ENCODE results near the gene ORMDL2. TPM values are rescaled to one million over a fixed set of nuclear protein-coding genes. Genes with fewer than 3 reads are reported as not detected.

Gene ORMDL2
- total RNA-seq, 1 donor from 2014 or later: 54.8 TPM

DNA sequence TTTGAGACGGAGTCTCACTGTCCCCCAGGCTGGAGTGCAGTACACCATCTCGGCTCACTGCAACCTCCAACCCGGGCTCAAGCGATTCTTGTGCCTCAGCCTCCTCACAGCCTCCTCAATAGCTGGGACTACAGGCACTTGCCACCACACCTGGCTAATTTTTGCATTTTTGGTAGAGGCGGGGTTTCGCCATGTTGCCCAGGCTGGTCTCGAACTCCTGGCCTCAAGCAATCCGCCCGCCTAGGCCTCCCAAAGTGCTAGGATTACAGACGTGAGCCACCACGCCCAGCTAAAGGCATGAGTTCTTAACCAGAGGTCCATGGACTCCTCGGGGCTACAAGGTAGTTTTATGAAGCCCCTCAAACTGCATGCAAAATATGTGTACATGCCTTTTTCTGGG is 2.4 kb upstream of the ORMDL2 start:
- no peak overlapping the region for H3K27ac ChIP-seq (ENCODE audit: low read depth, low read length)
- peaks cover 21% of the 10 kb centered on the region for H3K4me1 ChIP-seq (ENCODE audit: insufficient read depth, low read length)
- H3K27me3 ChIP-seq (ENCODE audit: insufficient read depth, low read length): no peaks in the 10 kb centered on the region
- Mint-ChIP-seq H3K4me1 (ENCODE audit: low read depth, unreplicated experiment) (peaks cover 14% of the 10 kb centered on the region), H3K27ac (ENCODE audit: unreplicated experiment) (no peak overlapping the region), H3K9me3 (ENCODE audit: unreplicated experiment) (no peaks in the 10 kb centered on the region), H3K36me3 (ENCODE audit: low read depth, unreplicated experiment) (peaks cover 4% of the 10 kb centered on the region), H3K4me3 (ENCODE audit: unreplicated experiment) (peak overlapping the region; percentile 82), H3K27me3 (ENCODE audit: low read depth, unreplicated experiment) (no peaks in the 10 kb centered on the region)
- peaks cover 94% of the 10 kb centered on the region for H3K79me2 ChIP-seq (ENCODE audit: insufficient read depth, low read length)
- peak overlapping the region; percentile 98 for H3K9ac ChIP-seq (ENCODE audit: low read length)
- DNase-seq (ENCODE audit: low read depth) (no peak), FAIRE-seq (no peak)
- no peak for TF ChIP-seq EZH2 (IDR thresholded peaks at IDR 0.05; ENCODE audit: insufficient read depth, low read length)
- TF ChIP-seq, protein P1, sequence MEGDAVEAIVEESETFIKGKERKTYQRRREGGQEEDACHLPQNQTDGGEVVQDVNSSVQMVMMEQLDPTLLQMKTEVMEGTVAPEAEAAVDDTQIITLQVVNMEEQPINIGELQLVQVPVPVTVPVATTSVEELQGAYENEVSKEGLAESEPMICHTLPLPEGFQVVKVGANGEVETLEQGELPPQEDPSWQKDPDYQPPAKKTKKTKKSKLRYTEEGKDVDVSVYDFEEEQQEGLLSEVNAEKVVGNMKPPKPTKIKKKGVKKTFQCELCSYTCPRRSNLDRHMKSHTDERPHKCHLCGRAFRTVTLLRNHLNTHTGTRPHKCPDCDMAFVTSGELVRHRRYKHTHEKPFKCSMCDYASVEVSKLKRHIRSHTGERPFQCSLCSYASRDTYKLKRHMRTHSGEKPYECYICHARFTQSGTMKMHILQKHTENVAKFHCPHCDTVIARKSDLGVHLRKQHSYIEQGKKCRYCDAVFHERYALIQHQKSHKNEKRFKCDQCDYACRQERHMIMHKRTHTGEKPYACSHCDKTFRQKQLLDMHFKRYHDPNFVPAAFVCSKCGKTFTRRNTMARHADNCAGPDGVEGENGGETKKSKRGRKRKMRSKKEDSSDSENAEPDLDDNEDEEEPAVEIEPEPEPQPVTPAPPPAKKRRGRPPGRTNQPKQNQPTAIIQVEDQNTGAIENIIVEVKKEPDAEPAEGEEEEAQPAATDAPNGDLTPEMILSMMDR (IDR thresholded peaks at IDR 0.05; ENCODE audit: insufficient read depth, low read depth, low read length): no peak
- peaks cover 15% of the 10 kb centered on the region for H3K36me3 ChIP-seq (ENCODE audit: insufficient read depth, low read length)
- no peak overlapping the region for H3K4me3 ChIP-seq (ENCODE audit: insufficient read depth, low read depth, low read length)
- peaks cover 58% of the 10 kb centered on the region for H4K20me1 ChIP-seq (ENCODE audit: insufficient read depth, low read length)
- peak overlapping the region; percentile 93 for H3K4me2 ChIP-seq (ENCODE audit: low read length)
- no peak overlapping the region for H2AFZ ChIP-seq (ENCODE audit: low read depth, low read length)
- H3K9me3 ChIP-seq (ENCODE audit: insufficient read depth, low read depth, low read length): no peaks in the 10 kb centered on the region

DNA sequence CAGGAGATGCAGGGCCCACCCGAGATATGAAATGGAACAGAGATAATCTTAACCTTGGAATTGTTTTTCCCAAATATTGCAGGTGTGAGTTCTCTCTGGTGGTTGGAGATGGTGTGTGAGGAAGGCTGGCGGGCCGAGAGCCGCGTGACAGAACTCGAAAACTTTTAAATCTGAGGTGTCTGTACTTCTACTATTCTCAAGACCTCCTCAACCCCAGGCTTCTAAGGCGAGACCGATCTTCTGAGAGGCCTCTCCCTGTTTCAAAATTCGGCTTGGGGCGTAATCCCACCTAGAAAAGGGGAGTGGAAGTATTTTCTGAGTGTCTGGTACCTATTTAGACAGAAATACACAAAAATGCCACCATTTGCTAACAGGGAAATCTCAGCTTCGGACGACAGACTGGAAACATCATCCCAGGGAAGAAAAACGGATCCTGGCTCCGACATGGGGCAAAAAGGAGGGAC is 928 bp upstream of the ORMDL2 start:
- Histone ChIP-seq H3K79me2 (ENCODE audit: insufficient read depth, low read length) (peaks cover 80% of the 10 kb centered on the region), H4K20me1 (ENCODE audit: insufficient read depth, low read length) (peaks cover 45% of the 10 kb centered on the region), H3K36me3 (ENCODE audit: insufficient read depth, low read length) (peaks cover 27% of the 10 kb centered on the region), H2AFZ (ENCODE audit: low read depth, low read length) (peak overlapping the region; percentile 96), H3K27ac (ENCODE audit: low read depth, low read length) (peak overlapping the region; percentile 91), H3K4me2 (ENCODE audit: low read length) (peak overlapping the region; percentile 93), H3K9ac (ENCODE audit: low read length) (peak overlapping the region; percentile 98), H3K4me3 (ENCODE audit: insufficient read depth, low read depth, low read length) (peak overlapping the region; percentile 100), H3K27me3 (ENCODE audit: insufficient read depth, low read length) (no peaks in the 10 kb centered on the region), H3K4me1 (ENCODE audit: insufficient read depth, low read length) (peaks cover 21% of the 10 kb centered on the region), H3K9me3 (ENCODE audit: insufficient read depth, low read depth, low read length) (no peaks in the 10 kb centered on the region)
- TF ChIP-seq, protein P1 (IDR thresholded peaks at IDR 0.05; ENCODE audit: insufficient read depth, low read depth, low read length): no peak
- DNase-seq (ENCODE audit: low read depth) (peak; percentile 19), FAIRE-seq (no peak)
- H3K36me3 Mint-ChIP-seq (ENCODE audit: low read depth, unreplicated experiment): peaks cover 5% of the 10 kb centered on the region
- H3K9me3 Mint-ChIP-seq (ENCODE audit: unreplicated experiment): no peaks in the 10 kb centered on the region
- no peak overlapping the region for H3K4me3 Mint-ChIP-seq (ENCODE audit: unreplicated experiment)
- no peaks in the 10 kb centered on the region for H3K27me3 Mint-ChIP-seq (ENCODE audit: low read depth, unreplicated experiment)
- H3K27ac Mint-ChIP-seq (ENCODE audit: unreplicated experiment): no peak overlapping the region
- peaks cover 12% of the 10 kb centered on the region for H3K4me1 Mint-ChIP-seq (ENCODE audit: low read depth, unreplicated experiment)

DNA sequence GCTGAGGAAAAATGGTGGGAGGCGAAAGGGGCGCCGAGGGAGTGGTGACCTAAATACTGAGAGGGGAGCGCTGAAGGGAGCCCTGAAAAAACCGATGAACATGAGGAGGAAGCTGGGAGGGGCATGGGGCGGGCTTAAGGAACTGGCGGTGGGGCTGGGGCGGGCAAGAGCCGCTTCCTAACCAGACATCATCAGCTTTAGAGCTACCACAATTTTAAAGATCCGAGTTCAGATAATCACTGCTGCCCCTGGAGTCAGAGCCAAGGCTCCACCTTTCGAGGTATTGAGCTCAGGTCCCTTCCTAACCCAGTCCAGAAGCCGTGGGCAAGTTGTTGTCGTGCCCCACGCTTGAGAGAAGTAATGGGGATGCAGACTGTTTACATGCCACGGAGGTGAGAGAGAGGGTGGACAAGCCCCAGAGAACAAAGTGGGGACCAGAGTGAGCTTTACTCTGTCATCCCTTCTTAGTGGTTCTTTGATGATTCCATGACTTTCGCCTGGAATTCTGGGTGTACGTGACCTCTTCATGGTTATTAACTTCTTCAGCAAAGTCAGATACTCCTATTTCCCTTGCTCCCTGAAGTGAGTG is 393 bp downstream of the ORMDL2 start:
- Histone ChIP-seq H3K27me3 (ENCODE audit: insufficient read depth, low read length) (no peaks in the 10 kb centered on the region), H3K4me2 (ENCODE audit: low read length) (peak overlapping the region; percentile 96), H4K20me1 (ENCODE audit: insufficient read depth, low read length) (peaks cover 33% of the 10 kb centered on the region), H3K4me1 (ENCODE audit: insufficient read depth, low read length) (peaks cover 21% of the 10 kb centered on the region), H3K9ac (ENCODE audit: low read length) (peak overlapping the region; percentile 98), H3K36me3 (ENCODE audit: insufficient read depth, low read length) (peaks cover 40% of the 10 kb centered on the region), H2AFZ (ENCODE audit: low read depth, low read length) (peak overlapping the region; percentile 72), H3K79me2 (ENCODE audit: insufficient read depth, low read length) (peaks cover 67% of the 10 kb centered on the region), H3K9me3 (ENCODE audit: insufficient read depth, low read depth, low read length) (no peaks in the 10 kb centered on the region), H3K4me3 (ENCODE audit: insufficient read depth, low read depth, low read length) (peak overlapping the region; percentile 100), H3K27ac (ENCODE audit: low read depth, low read length) (peak overlapping the region; percentile 75)
- no peaks in the 10 kb centered on the region for H3K27me3 Mint-ChIP-seq (ENCODE audit: low read depth, unreplicated experiment)
- H3K27ac Mint-ChIP-seq (ENCODE audit: unreplicated experiment): no peak overlapping the region
- H3K36me3 Mint-ChIP-seq (ENCODE audit: low read depth, unreplicated experiment): peaks cover 5% of the 10 kb centered on the region
- no peak for DNase-seq (ENCODE audit: low read depth)
- no peaks in the 10 kb centered on the region for H3K9me3 Mint-ChIP-seq (ENCODE audit: unreplicated experiment)
- peaks cover 11% of the 10 kb centered on the region for H3K4me1 Mint-ChIP-seq (ENCODE audit: low read depth, unreplicated experiment)
- FAIRE-seq: no peak
- H3K4me3 Mint-ChIP-seq (ENCODE audit: unreplicated experiment): no peak overlapping the region
- TF ChIP-seq, protein P1 (IDR thresholded peaks at IDR 0.05; ENCODE audit: insufficient read depth, low read depth, low read length): no peak
- no peak for TF ChIP-seq EZH2 (IDR thresholded peaks at IDR 0.05; ENCODE audit: insufficient read depth, low read length)
